BJ (cell line): ENCODE data around the gene FAM50B. TPM values are rescaled to one million over a fixed set of nuclear protein-coding genes. Genes with fewer than 3 reads are reported as not detected.
"Not testable (repeated sequence)": the region's sequence is repeated elsewhere in the genome, so short reads cannot be mapped to it uniquely, and the experiment has no call there.

Source experiments
- CTCF ChIA-PET: fragments of 350-600 bp; formaldehyde crosslinking; extraction: SDS; loops from one replicate; lab custom pipeline; 2021; ENCODE audit warnings: antibody characterized with exemption, inconsistent platforms; lab: Yijun Ruan, JAX
- POLR2A ChIA-PET: fragments of 300-600 bp; sonication (Branson Sonifier 250); formaldehyde crosslinking; extraction: SDS; loops from one replicate; lab custom pipeline; 2021; ENCODE audit warnings: antibody characterized with exemption; lab: Charles Lee
- DNase-seq: peaks from one replicate; pipeline ENCODE4 v3.0.0-alpha.2; 2011; ENCODE audit warnings: low read depth
- H3K27me3 ChIP-seq: 2 replicates; pipeline ENCODE4 v1.6.0; 2011; ENCODE audit warnings: low read length; ENCODE audit not compliant: control insufficient read depth, insufficient read depth
- H3K36me3 ChIP-seq: 2 replicates; pipeline ENCODE4 v1.5.1; 2011; ENCODE audit warnings: low read length; ENCODE audit not compliant: control insufficient read depth, insufficient read depth
- H3K4me3 ChIP-seq: 2 replicates; pipeline ENCODE4 v1.5.1; 2011; ENCODE audit warnings: low read depth, mild to moderate bottlenecking, control low read depth, low read length
- polyA plus RNA-seq: library from polyadenylated mRNA; depleted of rRNA; stranded (reverse); fragments of >200 nt; gene quantifications from 2 replicates; pipeline ENCODE4 v1.2.3, GENCODE V29; 2011
- TF ChIP-seq, protein P1 (sequence below): IDR thresholded peaks from 2 replicates; pipeline ENCODE4 v1.5.1; 2011; ENCODE audit warnings: low read depth, mild to moderate bottlenecking, control low read depth, inconsistent platforms, low read length, moderate library complexity; ENCODE audit not compliant: insufficient read depth

FAM50B gene
- polyA plus RNA-seq, 1 experiment, result 9.9 TPM

DNA sequence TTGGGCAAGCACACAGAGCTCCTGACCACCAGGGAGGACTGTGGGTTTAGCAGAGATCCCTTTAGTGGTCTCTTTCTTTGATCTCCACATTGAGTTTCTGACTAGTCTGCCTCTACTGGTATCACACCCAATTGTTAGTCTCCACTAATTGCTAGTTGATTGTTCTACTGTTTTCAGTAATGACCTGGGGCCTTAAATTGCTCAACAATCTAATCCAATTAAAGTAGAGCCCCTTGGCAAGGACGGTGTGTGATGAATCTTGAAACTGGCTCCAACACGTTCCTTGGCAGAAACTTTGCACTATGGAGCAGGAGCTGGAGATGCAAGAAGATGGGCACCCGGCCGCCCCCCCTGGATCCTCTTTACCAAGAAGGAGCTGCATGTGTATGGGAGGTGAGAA is 12.3 kb downstream of the FAM50B start:
- CTCF ChIA-PET, result interaction anchor here (0.7 to 3.0 kb wide), 4 partner anchors 11 to 23 kb away, joined by 3 to 21 read pairs (median 4); partner anchors contain the start of gene FAM50B

DNA sequence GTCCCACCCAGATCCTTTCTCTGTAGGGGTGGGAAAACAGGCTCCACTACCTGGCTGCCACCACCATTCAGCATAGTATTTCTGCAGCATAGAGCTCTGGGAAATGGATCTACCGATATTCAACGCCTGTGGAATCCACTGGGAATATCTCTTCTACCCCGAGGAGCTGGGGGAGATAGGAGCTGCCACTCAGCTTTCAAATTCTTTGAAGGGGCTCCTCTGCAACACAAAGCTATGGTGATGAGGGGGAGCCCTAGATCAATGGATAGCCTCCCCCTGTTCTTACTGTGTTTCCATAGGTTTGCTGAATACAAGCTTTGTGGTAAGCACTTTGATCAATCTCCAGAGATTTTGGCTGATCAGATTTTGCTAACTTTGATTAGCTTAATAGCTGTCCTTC is 12.9 kb downstream of the FAM50B start:
- Histone ChIP-seq H3K36me3 (no peaks in the 10 kb centered on the region), H3K4me3 (no peak overlapping the region), H3K27me3 (no peaks in the 10 kb centered on the region)
- DNase-seq, result no peak
- TF ChIP-seq, protein P1, sequence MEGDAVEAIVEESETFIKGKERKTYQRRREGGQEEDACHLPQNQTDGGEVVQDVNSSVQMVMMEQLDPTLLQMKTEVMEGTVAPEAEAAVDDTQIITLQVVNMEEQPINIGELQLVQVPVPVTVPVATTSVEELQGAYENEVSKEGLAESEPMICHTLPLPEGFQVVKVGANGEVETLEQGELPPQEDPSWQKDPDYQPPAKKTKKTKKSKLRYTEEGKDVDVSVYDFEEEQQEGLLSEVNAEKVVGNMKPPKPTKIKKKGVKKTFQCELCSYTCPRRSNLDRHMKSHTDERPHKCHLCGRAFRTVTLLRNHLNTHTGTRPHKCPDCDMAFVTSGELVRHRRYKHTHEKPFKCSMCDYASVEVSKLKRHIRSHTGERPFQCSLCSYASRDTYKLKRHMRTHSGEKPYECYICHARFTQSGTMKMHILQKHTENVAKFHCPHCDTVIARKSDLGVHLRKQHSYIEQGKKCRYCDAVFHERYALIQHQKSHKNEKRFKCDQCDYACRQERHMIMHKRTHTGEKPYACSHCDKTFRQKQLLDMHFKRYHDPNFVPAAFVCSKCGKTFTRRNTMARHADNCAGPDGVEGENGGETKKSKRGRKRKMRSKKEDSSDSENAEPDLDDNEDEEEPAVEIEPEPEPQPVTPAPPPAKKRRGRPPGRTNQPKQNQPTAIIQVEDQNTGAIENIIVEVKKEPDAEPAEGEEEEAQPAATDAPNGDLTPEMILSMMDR, result no peak
- ChIA-PET CTCF (interaction anchor here (0.8 to 3.0 kb wide), 4 partner anchors 12 to 22 kb away, joined by 3 to 21 read pairs (median 4); partner anchors contain the start of gene FAM50B), POLR2A (no interaction called here)

More for the DNA sequence above, 12.3 kb downstream of the FAM50B start:
- TF ChIP-seq, protein P1, result no peak
- no peak for DNase-seq
- no peak overlapping the region for H3K4me3 ChIP-seq
- POLR2A ChIA-PET, result no interaction called here
- H3K36me3 ChIP-seq, result no peaks in the 10 kb centered on the region
- H3K27me3 ChIP-seq, result no peaks in the 10 kb centered on the region

DNA sequence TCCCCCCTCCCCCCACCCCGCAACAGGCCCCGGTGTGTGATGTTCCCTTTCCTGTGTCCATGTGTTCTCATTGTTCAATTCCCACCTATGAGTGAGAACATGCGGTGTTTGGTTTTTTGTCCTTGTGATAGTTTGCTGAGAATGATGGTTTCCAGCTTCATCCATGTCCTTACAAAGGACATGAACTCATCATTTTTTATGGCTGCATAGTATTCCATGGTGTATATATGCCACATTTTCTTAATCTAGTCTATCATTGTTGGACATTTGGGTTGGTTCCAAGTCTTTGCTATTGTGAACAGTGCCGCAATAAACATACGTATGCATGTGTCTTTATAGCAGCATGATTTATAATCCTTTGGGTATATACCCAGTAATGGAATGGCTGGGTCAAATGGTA is 14.1 kb downstream of the FAM50B start:
- H3K27me3 ChIP-seq, DNase-seq, H3K36me3 ChIP-seq, POLR2A ChIA-PET, H3K4me3 ChIP-seq: not testable (repeated sequence)
- CTCF ChIA-PET, result interaction anchor here (3.0 kb wide), 1 partner anchor 13 kb away, joined by 21 read pairs; the partner anchor contains the start of gene FAM50B

DNA sequence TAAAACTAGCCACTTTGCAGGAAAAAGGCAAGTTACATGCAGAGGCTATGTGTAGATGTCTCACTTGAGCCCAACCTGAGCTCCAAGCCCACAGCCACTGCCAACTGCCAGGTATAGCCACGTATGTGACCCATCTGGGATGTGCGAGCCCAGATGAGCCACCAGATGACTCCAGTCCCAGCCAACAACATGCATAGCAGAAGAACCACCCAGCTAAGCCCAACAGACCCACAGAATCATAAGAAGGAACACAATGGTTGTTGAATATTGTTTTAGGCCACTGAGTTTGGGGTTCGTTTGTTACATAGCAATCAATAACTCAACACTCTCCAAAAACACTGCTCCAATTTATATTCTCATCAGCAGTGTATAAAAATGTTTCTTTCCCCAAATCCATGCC is 16.3 kb downstream of the FAM50B start:
- ChIA-PET CTCF (no interaction called here), POLR2A (no interaction called here)
- Histone ChIP-seq H3K27me3 (no peaks in the 10 kb centered on the region), H3K36me3 (no peaks in the 10 kb centered on the region), H3K4me3 (no peak overlapping the region)
- no peak for DNase-seq
- TF ChIP-seq, protein P1, result no peak

DNA sequence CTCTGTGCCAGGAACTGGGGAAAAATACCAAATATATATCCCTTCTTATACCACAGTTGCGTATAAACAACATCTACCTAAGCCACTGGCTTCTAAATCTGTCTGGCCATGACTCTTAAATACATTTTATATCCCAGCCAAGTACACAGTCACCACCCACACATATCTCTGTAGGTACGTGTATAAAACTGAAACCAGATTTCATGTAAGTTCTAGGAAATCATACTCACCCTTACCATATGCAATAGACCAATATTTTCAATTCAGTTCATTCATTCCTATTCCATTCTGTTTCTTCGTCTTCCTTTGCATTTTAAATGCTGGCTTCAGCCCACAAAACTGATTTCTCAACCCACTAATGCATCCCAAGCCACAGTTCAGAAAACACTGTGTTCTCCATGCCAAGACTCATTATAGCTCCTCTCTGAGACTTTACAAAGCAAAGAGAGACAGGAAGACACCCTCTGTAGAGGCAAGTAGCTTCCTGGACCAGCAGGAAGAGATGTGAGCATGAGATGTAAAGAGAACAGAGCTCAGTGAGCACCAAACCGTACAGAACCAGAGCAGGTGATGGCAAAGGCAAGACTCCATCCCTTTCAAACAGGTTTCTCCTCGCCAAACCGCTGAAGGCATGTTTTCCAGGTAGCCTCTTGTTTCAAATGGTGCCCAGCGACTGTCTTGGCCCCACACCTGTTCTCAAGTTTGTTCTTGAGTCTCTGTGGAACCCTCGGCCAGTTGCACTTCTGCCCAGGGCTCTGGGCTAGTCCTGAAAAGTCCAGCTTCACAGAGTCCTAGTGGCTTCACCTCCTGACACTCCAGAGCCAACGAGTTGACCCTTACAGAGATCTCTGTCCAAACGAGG is 18.7 kb downstream of the FAM50B start:
- Histone ChIP-seq H3K27me3 (no peaks in the 10 kb centered on the region), H3K4me3 (no peak overlapping the region), H3K36me3 (no peaks in the 10 kb centered on the region)
- ChIA-PET POLR2A (no interaction called here), CTCF (interaction anchor here (0.6 to 2.7 kb wide), 9 partner anchors 9 to 111 kb away, joined by 3 to 12 read pairs (median 3); partner anchors contain the start of gene FAM50B)
- DNase-seq, result no peak
- TF ChIP-seq, protein P1, result no peak
